ENCODE data around the gene OPCML.

The OPCML gene

GRCh38 chr11:132639986-132640385 is 892.3 kb downstream of the OPCML start:
- Mint-ChIP-seq H3K4me1 (peaks cover 22% of the 10 kb centered on the region), H3K27me3 (ENCODE audit: low read depth, poor library complexity) (peaks cover 14% of the 10 kb centered on the region), H3K4me3 (no peak overlapping the region), H3K27ac (no peak overlapping the region), H3K36me3 (ENCODE audit: low read depth) (no peaks in the 10 kb centered on the region), H3K9me3 (no peaks in the 10 kb centered on the region)
- no peak for TF ChIP-seq CTCF (IDR thresholded peaks at IDR 0.05)
- DNase-seq, result no peak

GRCh38 chr11:132639403-132639802 is 892.9 kb downstream of the OPCML start:
- H3K4me1 Mint-ChIP-seq, result peaks cover 16% of the 10 kb centered on the region
- no peaks in the 10 kb centered on the region for H3K36me3 Mint-ChIP-seq (ENCODE audit: low read depth)
- H3K4me3 Mint-ChIP-seq, result no peak overlapping the region
- no peak overlapping the region for H3K27ac Mint-ChIP-seq
- no peaks in the 10 kb centered on the region for H3K9me3 Mint-ChIP-seq
- TF ChIP-seq CTCF (IDR thresholded peaks at IDR 0.05), result no peak
- H3K27me3 Mint-ChIP-seq (ENCODE audit: low read depth, poor library complexity), result peaks cover 12% of the 10 kb centered on the region
- no peak for DNase-seq

- no peak overlapping the region for H3K4me3 Mint-ChIP-seq
- H3K27ac Mint-ChIP-seq, result no peak overlapping the region
- no peaks in the 10 kb centered on the region for H3K36me3 Mint-ChIP-seq (ENCODE audit: low read depth)
- no peaks in the 10 kb centered on the region for H3K9me3 Mint-ChIP-seq
- no peak for DNase-seq
- TF ChIP-seq CTCF (IDR thresholded peaks at IDR 0.05), result no peak
- peaks cover 12% of the 10 kb centered on the region for H3K4me1 Mint-ChIP-seq
- H3K27me3 Mint-ChIP-seq (ENCODE audit: low read depth, poor library complexity), result peaks cover 9% of the 10 kb centered on the region
Measured at GRCh38 chr11:132638423-132638822, 893.9 kb downstream of the OPCML start.

- DNase-seq, result no peak
- Mint-ChIP-seq H3K4me1 (peaks cover 7% of the 10 kb centered on the region), H3K36me3 (ENCODE audit: low read depth) (no peaks in the 10 kb centered on the region), H3K9me3 (no peaks in the 10 kb centered on the region), H3K27me3 (ENCODE audit: low read depth, poor library complexity) (peaks cover 5% of the 10 kb centered on the region), H3K27ac (no peak overlapping the region), H3K4me3 (no peak overlapping the region)
- no peak for TF ChIP-seq CTCF (IDR thresholded peaks at IDR 0.05)
Measured at GRCh38 chr11:132636523-132636922, 895.8 kb downstream of the OPCML start.

GRCh38 chr11:132632641-132633124 is 899.6 kb downstream of the OPCML start:
- Mint-ChIP-seq H3K4me1 (peaks cover 7% of the 10 kb centered on the region), H3K36me3 (ENCODE audit: low read depth) (no peaks in the 10 kb centered on the region), H3K27ac (no peak overlapping the region), H3K27me3 (ENCODE audit: low read depth, poor library complexity) (peaks cover 7% of the 10 kb centered on the region), H3K4me3 (no peak overlapping the region), H3K9me3 (peaks cover 4% of the 10 kb centered on the region)
- DNase-seq, result no peak
- TF ChIP-seq CTCF (IDR thresholded peaks at IDR 0.05), result no peak

GRCh38 chr11:132631989-132632388 is 900.3 kb downstream of the OPCML start:
- Mint-ChIP-seq H3K4me1 (peaks cover 7% of the 10 kb centered on the region), H3K4me3 (no peak overlapping the region), H3K27ac (no peak overlapping the region), H3K9me3 (peaks cover 4% of the 10 kb centered on the region), H3K36me3 (ENCODE audit: low read depth) (no peaks in the 10 kb centered on the region), H3K27me3 (ENCODE audit: low read depth, poor library complexity) (peaks cover 7% of the 10 kb centered on the region)
- DNase-seq, result no peak
- no peak for TF ChIP-seq CTCF (IDR thresholded peaks at IDR 0.05)

All from nephron progenitor cell (in vitro differentiated cells).